ENCODE data around the gene ASRGL1. TPM values are rescaled to one million over a fixed set of nuclear protein-coding genes. Genes with fewer than 3 reads are reported as not detected.

Gene ASRGL1
- total RNA-seq = 28.3 and 33.5 TPM in 2 replicates

GRCh38 chr11:62337303-62338181 is at the start of gene ASRGL1:
Gene ASRGL1 (plus strand): TSS chr11:62337448. CDS start chr11:62337978, 530 bp downstream.

DNA sequence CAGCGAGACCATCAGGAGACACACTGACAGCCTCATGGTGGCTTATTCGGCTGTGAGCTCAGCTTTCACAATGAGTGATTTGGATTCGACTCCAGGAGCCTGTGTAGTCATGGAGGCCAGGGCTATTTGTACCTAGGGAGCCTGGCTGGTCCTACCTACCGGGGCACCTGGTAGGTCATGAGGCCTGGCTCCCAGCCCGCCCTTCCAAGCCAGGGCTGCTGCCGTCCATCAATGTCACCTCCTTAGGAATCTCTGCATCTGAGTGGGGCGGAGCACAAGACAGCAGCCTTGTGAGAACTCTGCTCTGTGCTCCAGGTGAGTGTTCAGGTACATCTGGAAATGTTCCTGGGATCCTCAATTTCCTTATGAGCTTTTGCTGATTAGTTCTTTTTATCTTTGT is 38.3 kb upstream of the ASRGL1 start, which contains the start of gene SCGB1D4:
SCGB1D4 (minus strand) TSS at position 101 of the 400 bp plus-strand sequence; CDS start at position 36, 65 bp downstream.

DNA sequence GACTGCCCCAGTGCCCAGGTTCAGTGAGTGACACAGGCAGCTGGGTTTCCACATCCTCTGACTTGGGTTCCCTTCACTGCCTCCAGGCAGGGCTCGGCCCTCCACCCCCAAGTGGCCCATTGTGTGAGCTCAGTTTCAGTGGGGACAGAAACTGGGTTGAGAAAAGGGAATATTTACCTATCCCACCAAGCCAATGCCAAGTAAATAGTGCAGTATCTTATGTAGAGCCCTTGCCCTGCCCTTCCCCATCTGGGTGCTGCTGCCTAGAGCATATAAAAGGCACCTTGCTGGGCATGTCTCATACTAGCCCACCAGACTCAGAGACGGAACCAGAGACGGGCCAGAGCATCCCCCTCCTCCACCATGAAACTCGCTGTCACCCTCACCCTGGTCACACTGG is 81.5 kb downstream of the ASRGL1 start, which contains the start of gene SCGB1A1:
SCGB1A1 (plus strand) TSS at position 301 of the 400 bp plus-strand sequence; CDS start at position 364, 63 bp downstream.

Other genes with a start within 250 kb of the ASRGL1 start
- gene INCENP, start 213.4 kb upstream of the ASRGL1 start, total RNA-seq = 15.6 and 24.9 TPM in 2 replicates
- not detected in 2 replicates for gene SCGB1D1, start 147.2 kb upstream of the ASRGL1 start, total RNA-seq
- not detected in 2 replicates for gene SCGB2A1, start 128.8 kb upstream of the ASRGL1 start, total RNA-seq
- gene SCGB1D2, start 95.2 kb upstream of the ASRGL1 start, total RNA-seq = not detected in 2 replicates
- gene SCGB2A2, start 67.3 kb upstream of the ASRGL1 start, total RNA-seq = not detected in 2 replicates
- gene SCGB1D4, start 38.4 kb upstream of the ASRGL1 start, total RNA-seq = not detected in 2 replicates
- gene SCGB1A1, start 81.6 kb downstream of the ASRGL1 start, total RNA-seq = not detected in 2 replicates
- gene AHNAK, start 209.4 kb downstream of the ASRGL1 start, total RNA-seq = 414 and 532 TPM in 2 replicates
- 1,547 and 1,726 TPM in 2 replicates for gene EEF1G, start 236.4 kb downstream of the ASRGL1 start, total RNA-seq

Data from endothelial cell of coronary artery (primary cell).